ENCODE results near the gene SNX33.

The SNX33 gene

DNA sequence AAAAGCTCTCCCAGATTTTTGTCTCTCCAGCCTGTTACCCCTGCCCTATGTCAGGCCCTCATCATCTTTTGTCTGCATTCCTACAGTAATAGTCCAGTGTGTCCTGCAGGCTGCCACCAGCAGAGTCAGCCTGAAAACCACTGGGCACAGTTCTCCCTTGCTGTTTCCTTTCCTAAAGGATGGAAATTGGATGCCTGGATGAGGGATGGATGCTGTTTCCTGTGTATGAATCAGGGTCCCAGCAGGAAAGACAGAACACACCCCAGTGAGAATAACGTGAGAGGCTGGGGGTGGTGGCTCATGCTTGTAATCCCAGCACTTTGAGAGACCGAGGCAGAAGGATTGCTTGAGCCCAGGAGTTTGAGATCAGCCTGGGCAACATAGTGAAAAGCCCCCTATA, 3.3 kb upstream of the SNX33 start:
- no peak for DNase-seq

DNA sequence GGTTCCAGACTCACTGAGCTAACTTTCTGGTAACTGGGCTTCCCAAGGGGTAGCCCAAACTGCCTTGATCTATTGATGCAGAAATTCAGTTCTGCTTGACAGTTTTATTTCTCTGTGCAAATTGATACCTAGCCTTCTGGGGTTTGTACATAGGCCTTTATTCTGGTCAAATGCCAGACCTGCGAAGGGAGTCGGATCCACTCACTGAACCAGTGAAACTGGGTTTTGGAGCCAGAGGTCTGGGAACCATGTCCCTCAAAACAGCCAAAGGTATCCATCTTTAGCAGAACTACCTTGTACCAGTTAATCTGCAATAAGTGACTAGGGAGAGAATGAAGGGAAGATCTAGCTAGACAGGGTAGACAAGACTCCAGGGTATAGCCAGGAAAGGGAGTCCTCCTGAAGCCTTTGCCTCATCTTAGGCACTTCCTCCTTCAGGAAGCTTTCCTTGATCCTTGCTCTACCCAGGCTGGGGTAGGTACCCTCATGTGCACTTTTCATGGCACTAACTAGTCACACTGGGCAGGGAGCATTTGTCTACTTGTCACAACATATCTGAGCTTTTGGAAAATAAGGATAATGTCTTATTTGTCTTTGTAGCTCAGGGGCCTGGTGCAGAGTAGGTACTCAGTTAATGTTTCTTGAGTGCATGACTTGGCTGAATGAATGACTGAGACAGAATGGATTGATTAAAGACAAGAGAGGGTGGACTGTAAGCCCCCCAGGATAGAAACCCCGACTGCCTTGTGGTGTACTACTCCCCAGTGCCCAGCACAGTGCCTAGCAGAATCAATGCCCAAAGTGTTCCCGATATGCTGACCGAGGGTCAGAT, 1.4 kb upstream of the SNX33 start:
- DNase-seq = no peak

DNA sequence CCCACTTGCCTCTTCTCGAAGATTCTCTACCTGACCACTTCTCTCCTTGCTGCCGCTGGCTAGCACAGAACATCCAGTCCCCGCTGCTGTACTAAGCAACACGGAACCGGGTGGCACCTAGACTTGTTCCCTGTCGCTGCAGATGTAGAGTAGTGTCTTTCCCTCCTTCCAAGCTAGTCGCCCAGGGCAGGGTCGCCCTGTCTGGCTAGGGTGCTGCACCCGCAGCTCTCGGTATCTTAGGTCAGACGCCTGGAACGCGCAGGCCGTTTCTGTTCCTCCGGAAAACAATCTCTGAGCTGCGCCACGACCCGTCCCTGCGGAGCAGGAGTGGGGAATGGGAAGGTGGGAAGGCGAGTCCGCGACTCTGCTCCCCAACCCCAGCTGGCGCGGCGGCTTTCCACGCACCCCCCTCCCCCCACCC, 758 bp upstream of the SNX33 start:
- DNase-seq = peak; percentile 40

- DNase-seq = no peak
Measured at GRCh38 chr15:75648156-75649000, 666 bp downstream of the SNX33 start.

- DNase-seq = no peak
Measured at GRCh38 chr15:75649045-75649761, 1.5 kb downstream of the SNX33 start.

GRCh38 chr15:75649848-75650247, 2.1 kb downstream of the SNX33 start:
- no peak for DNase-seq

GRCh38 chr15:75650908-75651809, 3.4 kb downstream of the SNX33 start:
- no peak for DNase-seq

- DNase-seq = no peak
Measured at GRCh38 chr15:75651810-75652543, 4.3 kb downstream of the SNX33 start.

GRCh38 chr15:75653347-75653913, 5.7 kb downstream of the SNX33 start:
- DNase-seq = no peak

GRCh38 chr15:75654201-75654907, 6.6 kb downstream of the SNX33 start:
- DNase-seq = no peak

- no peak for DNase-seq
Measured at GRCh38 chr15:75655931-75656330, 8.2 kb downstream of the SNX33 start.

DNA sequence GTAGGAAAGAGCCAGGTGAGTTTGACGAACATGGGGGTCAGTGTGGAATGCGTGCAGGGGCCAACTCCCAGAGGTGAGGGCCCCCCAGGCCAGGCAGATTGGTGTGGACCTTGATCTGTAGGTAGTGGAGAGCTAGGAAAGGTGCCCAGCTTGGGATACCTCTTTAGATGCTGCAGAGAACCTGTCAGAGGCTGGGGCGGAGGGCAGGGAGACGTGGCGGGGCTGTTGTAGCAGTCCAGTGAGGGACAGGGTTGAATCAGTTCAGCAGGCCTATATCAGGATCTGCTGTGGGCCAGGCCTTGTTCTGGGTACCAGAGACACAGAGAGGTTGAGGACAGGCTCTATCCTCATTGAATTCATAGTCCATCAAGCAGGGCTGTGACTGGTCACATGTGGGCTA, 8.6 kb downstream of the SNX33 start:
- DNase-seq = no peak

DNA sequence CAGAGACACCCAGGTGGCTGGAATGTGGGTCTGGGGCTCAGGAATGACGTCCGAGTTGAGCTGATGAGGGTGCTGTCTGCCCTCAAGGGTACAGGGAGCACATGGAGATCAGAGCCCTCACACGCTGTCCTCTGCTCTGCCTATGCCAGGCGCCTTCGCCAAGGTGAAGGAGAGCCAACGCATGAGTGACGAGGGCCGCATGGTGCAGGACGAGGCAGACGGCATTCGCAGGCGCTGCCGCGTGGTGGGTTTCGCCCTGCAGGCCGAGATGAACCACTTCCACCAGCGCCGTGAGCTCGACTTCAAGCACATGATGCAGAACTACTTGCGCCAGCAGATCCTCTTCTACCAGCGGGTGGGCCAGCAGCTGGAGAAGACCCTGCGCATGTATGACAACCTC, 9.1 kb downstream of the SNX33 start:
- DNase-seq = no peak

DNA sequence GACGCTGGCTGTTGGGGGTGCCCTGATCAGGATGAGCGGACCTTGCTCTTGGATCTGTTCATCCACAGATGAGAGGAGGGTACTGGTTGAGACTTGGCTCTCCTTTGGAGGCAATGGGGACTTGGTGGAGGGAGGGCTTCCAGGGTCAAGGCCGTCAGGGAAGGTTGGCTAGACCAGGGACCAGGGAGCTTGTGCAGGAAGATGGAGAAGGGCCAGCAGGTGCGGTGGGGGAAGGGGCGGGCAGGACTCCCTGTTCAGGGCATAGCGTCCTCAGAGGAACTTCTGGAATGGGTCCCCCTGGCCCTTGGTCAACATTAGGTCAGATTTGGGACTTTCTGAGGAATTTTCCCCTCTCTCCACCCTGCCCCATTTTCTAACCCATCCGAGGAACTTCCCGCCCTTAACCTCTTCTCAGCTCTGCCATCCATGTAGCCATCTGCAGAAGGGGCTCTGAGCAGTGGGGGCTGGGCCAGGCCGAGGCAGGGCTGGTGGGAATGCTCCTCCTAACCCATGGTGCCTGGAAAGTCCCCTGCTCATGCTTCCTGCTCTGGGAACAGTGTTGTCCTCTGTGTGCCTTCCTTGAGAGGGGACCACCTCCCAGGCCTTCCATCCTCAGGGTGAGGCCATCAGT, 11.5 kb downstream of the SNX33 start:
- no peak for DNase-seq

- DNase-seq = no peak
Measured at GRCh38 chr15:75659928-75660645, 12.4 kb downstream of the SNX33 start.

DNA sequence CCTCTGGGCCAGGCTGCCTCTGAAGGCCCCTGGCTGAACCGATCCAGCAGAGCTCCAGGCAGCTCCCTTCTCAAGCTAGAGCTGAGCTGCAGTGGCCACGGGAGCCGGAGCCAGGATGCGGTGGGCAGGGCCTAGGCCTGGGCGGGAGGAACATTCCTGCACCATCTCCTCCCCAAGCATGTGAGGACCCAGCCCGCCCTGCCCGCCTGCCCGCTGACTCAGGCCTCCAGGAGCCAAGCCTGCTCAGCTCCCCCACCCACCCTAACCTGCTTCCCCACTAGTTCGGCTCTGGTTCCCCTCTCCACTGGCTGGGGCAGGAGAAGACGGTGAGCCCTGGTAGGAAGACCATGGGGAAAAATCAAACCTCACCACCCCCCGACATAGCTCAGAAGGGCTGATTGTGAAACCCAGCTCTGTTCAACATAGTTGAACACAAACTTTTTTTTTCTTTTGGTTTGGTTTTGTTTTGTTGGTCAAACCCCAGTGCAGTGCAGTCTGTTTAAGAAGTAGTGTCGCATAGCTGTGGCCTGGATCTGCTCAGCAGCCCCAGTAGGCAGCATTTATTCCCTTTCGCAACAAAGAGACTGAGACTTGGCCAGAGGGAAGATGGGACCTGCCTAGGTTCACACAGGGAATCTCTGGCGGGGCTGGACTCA, 13.5 kb downstream of the SNX33 start:
- no peak for DNase-seq

- no peak for DNase-seq
Measured at GRCh38 chr15:75661756-75662140, 14.0 kb downstream of the SNX33 start.

DNA sequence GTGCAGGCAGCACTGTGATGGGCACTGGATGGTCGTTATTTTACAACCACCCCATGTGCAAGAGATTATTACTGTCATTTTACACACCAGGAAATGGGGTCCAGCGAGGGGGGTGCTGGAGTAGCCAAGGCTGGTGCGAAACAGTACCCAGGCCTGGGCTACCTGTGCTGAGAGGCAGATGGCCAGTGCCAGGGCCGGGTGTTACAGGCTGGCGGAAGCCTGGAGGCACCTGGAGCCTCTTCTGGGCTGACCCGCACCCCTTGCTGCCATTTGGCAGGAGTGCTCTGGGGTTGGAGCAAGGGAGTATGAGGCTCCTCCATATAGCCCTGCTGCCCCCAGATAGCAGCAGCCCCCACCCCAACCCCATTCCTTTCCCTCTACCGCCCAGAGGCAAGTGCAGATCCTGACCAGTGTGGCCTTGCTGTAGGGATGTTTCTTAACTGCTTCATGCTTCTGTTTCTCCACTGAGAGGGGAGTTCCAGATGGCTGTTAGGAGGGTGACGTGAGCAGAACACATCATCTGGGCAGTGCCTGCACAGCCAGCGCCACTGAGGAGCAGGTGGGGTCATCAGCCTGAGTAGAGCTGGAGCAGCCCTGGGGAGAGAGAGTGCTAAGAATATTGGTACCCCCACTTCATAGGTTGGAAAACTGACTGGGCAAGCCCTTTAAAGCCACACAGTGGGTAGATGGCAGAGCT, 15.3 kb downstream of the SNX33 start:
- DNase-seq = no peak
